OCI-LY1 (cell line): Measurements from ENCODE around the gene MCHR2.

Experiments
- CTCF ChIP-seq: fragments of 200-600 bp; sonication (generic), shearing (Covaris generic); IDR thresholded peaks from 2 replicates; pipeline ENCODE4 v1.5.1; 2017; ENCODE audit warnings: mild to moderate bottlenecking, antibody characterized with exemption, low read length, moderate library complexity, mixed read lengths
- EZH2 ChIP-seq: fragments of 200-600 bp; sonication (generic), shearing (Covaris generic); IDR thresholded peaks from 2 replicates; pipeline ENCODE4 v1.8.0; 2017; ENCODE audit warnings: borderline replicate concordance, mixed run types, mild to moderate bottlenecking, antibody characterized with exemption, low read length, moderate library complexity, mixed read lengths

- TF ChIP-seq CTCF = no peak
- TF ChIP-seq EZH2 = no peak
Observed at GRCh38 chr6:99960027-99960426, 34.0 kb downstream of the MCHR2 start.
